Suprapubic skin (tissue), 4 donors: Measurements from ENCODE around the gene TCL1B. TPM values are rescaled to one million over a fixed set of nuclear protein-coding genes. Genes with fewer than 3 reads are reported as not detected.
A peak's percentile ranks its signal among the peaks of the same experiment; 100 is the strongest.

Experiments used
- DNase-seq, 2 donors: peaks; one replicate each; pipeline ENCODE4 v3.0.0-alpha.2; 2019; ENCODE audit warnings: low spot score in 2 of 2
- H3K27ac ChIP-seq: fragments of 200-600 bp; sonication (generic); one replicate; pipeline ENCODE4 v1.5.1; 2019
- H3K27me3 ChIP-seq: fragments of 200-600 bp; sonication (generic); one replicate; pipeline ENCODE4 v1.5.1; 2019
- H3K36me3 ChIP-seq: fragments of 200-600 bp; sonication (generic); one replicate; pipeline ENCODE4 v1.5.1; 2019
- H3K4me1 ChIP-seq: fragments of 200-600 bp; sonication (generic); one replicate; pipeline ENCODE4 v1.5.1; 2019
- H3K4me3 ChIP-seq: fragments of 200-600 bp; sonication (generic); one replicate; pipeline ENCODE4 v1.5.1; 2019; ENCODE audit warnings: mild to moderate bottlenecking
- H3K9me3 ChIP-seq: fragments of 200-600 bp; sonication (generic); one replicate; pipeline ENCODE4 v1.5.1; 2019
- CTCF ChIP-seq, 2 donors: fragments of 200-600 bp in 1 of 2; fragments of 450-650 bp in 1 of 2; sonication (generic) in 1 of 2; IDR thresholded peaks; one replicate each; pipeline ENCODE4 v1.5.1; 2016 to 2019; ENCODE audit warnings: antibody characterized with exemption in 2 of 2, mild to moderate bottlenecking in 1 of 2, moderate library complexity in 1 of 2
- EP300 ChIP-seq: sonication (generic); formaldehyde crosslinking; IDR thresholded peaks from one replicate; pipeline ENCODE4 v1.6.1; 2017; ENCODE audit warnings: antibody characterized with exemption
- POLR2A ChIP-seq, 2 donors: fragments of 450-650 bp; IDR thresholded peaks; one replicate each; pipeline ENCODE4 v1.6.1; 2017; ENCODE audit warnings: antibody characterized with exemption in 2 of 2, mild to moderate bottlenecking in 2 of 2, moderate library complexity in 2 of 2
- POLR2AphosphoS5 ChIP-seq, 3 donors: sonication (generic); formaldehyde crosslinking; IDR thresholded peaks; one replicate each; pipeline ENCODE4 v1.6.1; 2017; ENCODE audit warnings: antibody characterized with exemption in 3 of 3
- WGBS: methylation state at CpG from one replicate; pipeline ENCODE4 v1.1.5; 2018; 5-methylcytosine and 5-hydroxymethylcytosine counted together
- total RNA-seq, 4 donors: library from RNA; depleted of rRNA; stranded (reverse); fragments of >200 nt; gene quantifications; one replicate each; pipeline ENCODE4 v1.1.0, GENCODE V29; 2016

The TCL1B gene
- total RNA-seq, 4 donors from 2014 or later, result not detected

- Histone ChIP-seq H3K4me3 (no peak overlapping the region), H3K9me3 (no peaks in the 10 kb centered on the region), H3K36me3 (no peaks in the 10 kb centered on the region), H3K27me3 (peaks cover 22% of the 10 kb centered on the region), H3K27ac (no peak overlapping the region), H3K4me1 (no peaks in the 10 kb centered on the region)
- peak in 1 of 2 donors; percentile 32 for DNase-seq
- WGBS, result 39% methylated on average over 8 of the region's 8 CpGs
- TF ChIP-seq EP300, result no peak
- TF ChIP-seq POLR2A (IDR thresholded peaks at IDR 0.05), result no peak
- TF ChIP-seq CTCF (IDR thresholded peaks at IDR 0.05), result no peak
- TF ChIP-seq POLR2AphosphoS5 (IDR thresholded peaks at IDR 0.05), result no peak
Measured at GRCh38 chr14:95679998-95680735, 6.1 kb upstream of the TCL1B start.

- Histone ChIP-seq H3K4me1 (no peaks in the 10 kb centered on the region), H3K27me3 (peaks cover 30% of the 10 kb centered on the region), H3K9me3 (no peaks in the 10 kb centered on the region), H3K36me3 (no peaks in the 10 kb centered on the region), H3K4me3 (no peak overlapping the region), H3K27ac (no peak overlapping the region)
- 74% methylated on average over 2 of the region's 2 CpGs for WGBS
- peak in 1 of 2 donors; percentile 18 for DNase-seq
- no peak for TF ChIP-seq POLR2A (IDR thresholded peaks at IDR 0.05)
- TF ChIP-seq EP300, result no peak
- no peak for TF ChIP-seq CTCF (IDR thresholded peaks at IDR 0.05)
- no peak for TF ChIP-seq POLR2AphosphoS5 (IDR thresholded peaks at IDR 0.05)
Measured at GRCh38 chr14:95681153-95681552, 5.1 kb upstream of the TCL1B start.

GRCh38 chr14:95683793-95684192 is 2.4 kb upstream of the TCL1B start:
- WGBS, result 67% methylated on average over 4 of the region's 4 CpGs

GRCh38 chr14:95686935-95687334 is 709 bp downstream of the TCL1B start:
- 36% methylated on average over 2 of the region's 2 CpGs for WGBS
- no peaks in the 10 kb centered on the region for H3K36me3 ChIP-seq
- no peak for TF ChIP-seq CTCF (IDR thresholded peaks at IDR 0.05)
- TF ChIP-seq POLR2AphosphoS5 (IDR thresholded peaks at IDR 0.05), result no peak
- TF ChIP-seq EP300, result no peak
- TF ChIP-seq POLR2A (IDR thresholded peaks at IDR 0.05), result no peak
- no peaks in the 10 kb centered on the region for H3K4me1 ChIP-seq
- H3K4me3 ChIP-seq, result no peak overlapping the region
- H3K9me3 ChIP-seq, result no peaks in the 10 kb centered on the region
- H3K27ac ChIP-seq, result no peak overlapping the region
- DNase-seq, result no peak
- H3K27me3 ChIP-seq, result peaks cover 44% of the 10 kb centered on the region

More at GRCh38 chr14:95683793-95684192, 2.4 kb upstream of the TCL1B start:
- TF ChIP-seq POLR2A (IDR thresholded peaks at IDR 0.05) (no peak), EP300 (no peak), POLR2AphosphoS5 (IDR thresholded peaks at IDR 0.05) (no peak), CTCF (IDR thresholded peaks at IDR 0.05) (peak in 1 of 2 donors; percentile 53)
- no peaks in the 10 kb centered on the region for H3K9me3 ChIP-seq
- no peak overlapping the region for H3K27ac ChIP-seq
- H3K4me3 ChIP-seq, result no peak overlapping the region
- H3K27me3 ChIP-seq, result peaks cover 37% of the 10 kb centered on the region
- no peaks in the 10 kb centered on the region for H3K4me1 ChIP-seq
- peak in 1 of 2 donors; percentile 72 for DNase-seq
- H3K36me3 ChIP-seq, result no peaks in the 10 kb centered on the region

GRCh38 chr14:95689441-95689840 is 3.2 kb downstream of the TCL1B start:
- H3K4me1 ChIP-seq, result no peaks in the 10 kb centered on the region
- TF ChIP-seq POLR2A (IDR thresholded peaks at IDR 0.05) (no peak), POLR2AphosphoS5 (IDR thresholded peaks at IDR 0.05) (no peak), CTCF (IDR thresholded peaks at IDR 0.05) (no peak), EP300 (no peak)
- H3K27me3 ChIP-seq, result peaks cover 50% of the 10 kb centered on the region
- H3K9me3 ChIP-seq, result no peaks in the 10 kb centered on the region
- H3K36me3 ChIP-seq, result no peaks in the 10 kb centered on the region
- WGBS, result 72% methylated on average over 5 of the region's 5 CpGs
- no peak overlapping the region for H3K27ac ChIP-seq
- DNase-seq, result no peak
- no peak overlapping the region for H3K4me3 ChIP-seq
